ENCODE data around the gene ASAP3. TPM values are rescaled to one million over a fixed set of nuclear protein-coding genes. Genes with fewer than 3 reads are reported as not detected.

ASAP3 gene
- total and polyA plus RNA-seq, 9 of the 15 experiments (the other 6 are each of a cell fraction or from before 2014, with no cell fraction given), result 1.7 to 31.2 (median 17.4) TPM

GRCh38 chr1:23527900-23528249 lies 43.9 kb upstream of the ASAP3 start:
- H4K20me1 ChIP-seq (replicated peaks; ENCODE audit: control insufficient read depth, insufficient read depth, low read length), result peaks cover 25% of the 10 kb centered on the region; the same call in 1 of the 2 replicates
- 60% methylated on average over 6 of the region's 6 CpGs for WGBS (ENCODE audit: insufficient coverage, low coverage, missing lambda C conversion rate)
- H3K79me2 ChIP-seq (ENCODE audit: control insufficient read depth, insufficient read depth, low read length), result peaks cover 59% of the 10 kb centered on the region
- H3K4me1 ChIP-seq (replicated peaks in 1 of 2; ENCODE audit: control insufficient read depth in 2 of 2, insufficient read depth in 2 of 2, low read length in 2 of 2), result peaks cover 54 to 59% of the 10 kb centered on the region in 2 experiments
- ATAC-seq (no peak), DNase-seq (ENCODE audit: extremely low read depth in 1 of 4, low spot score in 3 of 4) (no peak), FAIRE-seq (no peak)
- in situ Hi-C loops (cut with MboI) (no loop called here), intact Hi-C loops (cut with micrococcal nuclease) (no loop called here)
- H3K27ac ChIP-seq (ENCODE audit: extremely low read depth, low read depth, low read length), result no peak overlapping the region
- peak overlapping the region in 1 of 2 experiments; percentile 69; a peak in 2 of 4 replicates for H3K9ac ChIP-seq (ENCODE audit: insufficient read depth in 1 of 2, low read depth in 2 of 2, low read length in 2 of 2)
- BruUV-seq (replicated peaks), result no TSS peak
- peak overlapping the region; percentile 90 for H3K4me2 ChIP-seq (ENCODE audit: insufficient read depth, low read length)
- no peaks in the 10 kb centered on the region for H3K27me3 ChIP-seq (ENCODE audit: control insufficient read depth in 2 of 2, insufficient read depth in 2 of 2, low read length in 2 of 2)
- H3K9me1 ChIP-seq (ENCODE audit: control insufficient read depth, insufficient read depth, low read length), result peaks cover 10% of the 10 kb centered on the region
- CTCF ChIA-PET (ENCODE audit: low intra/inter-chr PET ratio), result interaction anchor here (0.6 kb wide), 1 partner anchor 186 kb away, joined by 5 read pairs; no protein-coding TSS in a partner anchor
- H3K4me3 ChIP-seq, result no peak overlapping the region
- H2AFZ ChIP-seq (ENCODE audit: low read depth, low read length), result no peak overlapping the region
- H3K9me3 ChIP-seq (replicated peaks; ENCODE audit: control insufficient read depth, insufficient read depth, low read depth, low read length), result no peaks in the 10 kb centered on the region
- POLR2A ChIA-PET, result interaction anchor here (0.7 to 7.0 kb wide), 15 partner anchors 10 to 164 kb away, joined by 3 to 65 read pairs (median 4); partner anchors contain the start of gene RPL11
- peaks cover 39% of the 10 kb centered on the region for H3K36me3 ChIP-seq (ENCODE audit: control insufficient read depth, insufficient read depth, low read length)
- TF ChIP-seq ZNF592 (IDR thresholded peaks at IDR 0.05) (no peak), POLR2B (IDR thresholded peaks at IDR 0.05; ENCODE audit: low read depth, partially characterized antibody) (no peak), PATZ1 (CRISPR knock-in tag; IDR thresholded peaks at IDR 0.05; ENCODE audit: borderline replicate concordance) (no peak), CEBPZ (IDR thresholded peaks at IDR 0.05; ENCODE audit: borderline replicate concordance, low read depth, low read length) (no peak), ZBTB49 (CRISPR knock-in tag; IDR thresholded peaks at IDR 0.05; ENCODE audit: borderline replicate concordance) (no peak), ATF1 (CRISPR knock-in tag; IDR thresholded peaks at IDR 0.05) (no peak), ATF1 (tag; IDR thresholded peaks at IDR 0.05) (no peak), ESRRA (IDR thresholded peaks at IDR 0.05; ENCODE audit: borderline replicate concordance, low read depth) (no peak), THAP7 (CRISPR knock-in tag; IDR thresholded peaks at IDR 0.05) (no peak)
